Measurements from ENCODE around the gene BMF. TPM values are rescaled to one million over a fixed set of nuclear protein-coding genes. Genes with fewer than 3 reads are reported as not detected.
A peak's percentile ranks its signal among the peaks of the same experiment; 100 is the strongest.

Gene BMF
- total RNA-seq, 1 donor from 2014 or later = 2.2 TPM

- H3K36me3 ChIP-seq = no peaks in the 10 kb centered on the region
- no peaks in the 10 kb centered on the region for H3K27me3 ChIP-seq
- H3K27ac ChIP-seq = peak overlapping the region; percentile 92
- DNase-seq (ENCODE audit: low spot score in 2 of 2) = peak; percentile 66 to 89
- TF ChIP-seq CTCF (IDR thresholded peaks at IDR 0.05) = no peak
- intact Hi-C loops (cut with DNase I) = loop anchor here (1.0 to 10.0 kb wide), 6 partner anchors 34 to 342 kb away; partner anchors contain the start of genes BAHD1, INAFM2, IVD and SRP14
- peak overlapping the region in 1 of 2 donors; percentile 27 for H3K4me3 ChIP-seq
- H3K9me3 ChIP-seq = no peaks in the 10 kb centered on the region
- peaks cover 43 to 87% of the 10 kb centered on the region in 2 donors for H3K4me1 ChIP-seq
Measured at GRCh38 chr15:40102897-40103858, 5.5 kb downstream of the BMF start.

DNA sequence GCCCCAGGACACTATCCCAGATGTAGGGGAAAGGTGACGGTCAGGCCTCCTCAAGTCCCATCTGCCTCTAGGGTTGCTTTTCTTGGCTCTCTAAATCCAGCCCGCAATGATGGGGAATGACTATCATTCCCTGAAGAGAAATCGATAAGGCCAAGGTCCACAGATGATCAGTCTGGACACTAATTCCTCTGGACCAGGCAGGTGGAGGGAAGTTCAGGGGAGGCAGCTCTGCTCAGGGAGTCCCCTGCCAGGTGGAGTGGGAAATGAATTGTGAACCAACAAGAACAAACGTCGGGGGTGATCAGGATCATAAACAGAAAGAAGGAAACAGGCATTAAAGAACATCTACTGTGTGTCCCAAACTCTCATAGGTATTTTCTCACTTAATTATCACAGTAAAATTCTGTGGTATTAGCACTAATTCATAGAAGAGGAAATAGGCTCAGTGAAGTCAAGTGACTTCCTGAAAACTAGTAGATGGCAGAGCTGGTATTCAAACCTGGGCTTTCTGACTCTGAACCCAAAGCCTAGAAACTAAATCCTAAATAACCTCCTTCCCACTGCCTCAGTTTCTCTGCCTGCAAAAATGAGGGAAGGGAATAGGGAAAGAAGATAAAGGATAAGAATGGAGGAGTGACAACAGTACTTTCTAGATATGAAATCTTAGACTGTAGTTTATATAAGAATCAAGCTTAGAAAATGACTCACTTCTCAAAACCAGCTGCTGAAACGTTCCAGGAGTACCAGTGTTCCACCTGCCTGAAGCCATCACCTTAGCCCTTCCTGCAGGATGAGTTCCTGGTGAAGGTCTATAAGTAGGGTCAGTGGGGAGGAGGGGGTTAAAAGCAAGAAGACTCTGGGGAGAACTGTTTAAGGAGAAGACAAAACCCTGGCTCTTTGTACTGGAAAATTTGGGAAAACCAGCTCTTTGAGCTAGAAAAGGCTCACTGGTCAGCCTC lies 7.5 kb downstream of the BMF start:
- intact Hi-C loops (cut with DNase I) = loop anchor here (5.0 to 10.0 kb wide), 4 partner anchors 221 to 344 kb away; partner anchors contain the start of genes BAHD1, INAFM2 and IVD

DNA sequence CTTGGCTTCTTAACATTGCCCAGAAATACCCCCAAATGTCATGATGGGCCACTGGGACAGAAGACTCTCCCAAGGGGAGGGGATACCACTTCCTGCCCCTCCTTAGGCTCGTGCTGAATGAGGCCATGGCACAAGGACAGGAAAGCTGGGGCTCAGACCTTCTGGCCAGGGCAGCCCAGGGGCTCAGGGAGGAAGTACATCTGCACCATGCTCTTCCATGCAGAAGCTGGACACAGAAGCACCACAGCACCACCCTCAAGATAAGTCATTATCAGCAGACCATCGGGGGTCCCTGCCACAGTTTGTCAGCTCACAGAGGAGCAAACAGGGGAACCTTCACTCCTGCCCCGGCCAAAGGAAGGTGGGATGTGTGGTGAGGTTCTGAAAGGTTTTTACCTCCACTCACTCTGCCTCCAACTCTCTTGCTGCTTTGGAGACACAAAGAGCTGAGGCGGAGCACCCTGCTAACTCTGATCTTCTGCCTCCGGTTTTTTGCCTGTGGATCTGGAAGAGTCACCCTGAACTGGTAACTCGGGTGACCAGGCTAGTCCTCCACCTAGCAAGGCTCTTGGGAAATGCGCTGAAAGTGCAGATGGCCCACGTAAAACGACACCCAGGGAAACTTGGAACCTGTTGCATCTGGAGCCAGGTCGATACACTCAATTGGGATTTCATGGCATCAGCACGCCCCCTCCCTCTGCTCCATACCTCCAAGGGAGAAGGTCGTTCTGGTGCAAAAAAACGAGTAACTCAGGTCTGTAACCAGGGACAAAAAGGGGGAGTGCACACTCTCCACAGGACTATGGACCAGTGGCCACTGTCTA lies 8.3 kb downstream of the BMF start:
- Histone ChIP-seq H3K36me3 (no peaks in the 10 kb centered on the region), H3K27me3 (no peaks in the 10 kb centered on the region), H3K9me3 (no peaks in the 10 kb centered on the region), H3K4me3 (no peak overlapping the region), H3K4me1 (peaks cover 51 to 90% of the 10 kb centered on the region in 2 donors), H3K27ac (peak overlapping the region; percentile 92)
- intact Hi-C loops (cut with DNase I) = loop anchor here (5.0 to 10.0 kb wide), 4 partner anchors 222 to 344 kb away; partner anchors contain the start of genes BAHD1, INAFM2 and IVD
- DNase-seq (ENCODE audit: low spot score in 2 of 2) = no peak
- TF ChIP-seq CTCF (IDR thresholded peaks at IDR 0.05) = no peak

More for the DNA sequence above, 7.5 kb downstream of the BMF start:
- H3K4me3 ChIP-seq = no peak overlapping the region
- no peaks in the 10 kb centered on the region for H3K27me3 ChIP-seq
- DNase-seq (ENCODE audit: low spot score in 2 of 2) = no peak
- no peak for TF ChIP-seq CTCF (IDR thresholded peaks at IDR 0.05)
- H3K36me3 ChIP-seq = no peaks in the 10 kb centered on the region
- H3K27ac ChIP-seq = peak overlapping the region; percentile 92
- no peaks in the 10 kb centered on the region for H3K9me3 ChIP-seq
- H3K4me1 ChIP-seq = peaks cover 52 to 90% of the 10 kb centered on the region in 2 donors

- H3K4me3 ChIP-seq = peak overlapping the region in 1 of 2 donors; percentile 20
Measured at GRCh38 chr15:40098489-40099261, 10.0 kb downstream of the BMF start.

More at GRCh38 chr15:40098489-40099261, 10.0 kb downstream of the BMF start:
- Histone ChIP-seq H3K27me3 (no peaks in the 10 kb centered on the region), H3K27ac (peak overlapping the region; percentile 92), H3K4me1 (peaks cover 45 to 78% of the 10 kb centered on the region in 2 donors), H3K36me3 (no peaks in the 10 kb centered on the region), H3K9me3 (no peaks in the 10 kb centered on the region)
- intact Hi-C loops (cut with DNase I) = loop anchor here (5.0 kb wide), 1 partner anchor 176 kb away; the partner anchor contains the start of gene GPR176
- no peak for TF ChIP-seq CTCF (IDR thresholded peaks at IDR 0.05)
- DNase-seq (ENCODE audit: low spot score in 2 of 2) = peak; percentile 65 to 90
